GM12878 (cell line): ENCODE results near the gene STAT4. TPM values are rescaled to one million over a fixed set of nuclear protein-coding genes. Genes with fewer than 3 reads are reported as not detected.
A peak's percentile ranks its signal among the peaks of the same experiment; 100 is the strongest.

Source experiments
- ATAC-seq: fragments of 200-7000 bp; cut with Tn5 transposase; 3 replicates; pipeline ENCODE4 v1.9.1; 2020; ENCODE audit warnings: mild to moderate bottlenecking, moderate library complexity
- BruUV-seq: library from RNA; stranded (reverse); fragments of 400-500 nt; replicated peaks from 2 replicates; lab custom pipeline; 2021; lab: Mats Ljungman, UMichigan
- CTCF ChIA-PET: fragments of 300-600 bp; sonication (Branson Sonifier 250); formaldehyde crosslinking; extraction: SDS; loops from one replicate; lab custom pipeline; 2021; ENCODE audit warnings: inconsistent platforms; lab: Yijun Ruan, JAX
- POLR2A ChIA-PET: fragments of 350-600 bp; formaldehyde crosslinking; extraction: SDS; loops from one replicate; lab custom pipeline; 2021; ENCODE audit warnings: inconsistent platforms; lab: Charles Lee
- RAD21 ChIA-PET: fragments of 300-600 bp; sonication (Branson Sonifier 250); formaldehyde crosslinking; loops from one replicate; lab custom pipeline; 2023; ENCODE audit warnings: antibody characterized with exemption; ENCODE audit not compliant: unreplicated experiment; lab: Charles Lee
- SMC1A ChIA-PET: fragments of 300-600 bp; sonication (Branson Sonifier 250); formaldehyde crosslinking; loops from one replicate; lab custom pipeline; 2023; ENCODE audit not compliant: unreplicated experiment, uncharacterized antibody; lab: Charles Lee
- DNase-seq: peaks from one replicate; pipeline ENCODE4 v3.0.0-alpha.2; 2011; ENCODE audit warnings: low read depth, low spot score
- FAIRE-seq: peaks from 3 replicates; lab custom pipeline; 2011; peaks lifted over from hg19 to GRCh38; lab: Jason Lieb, UNC
- H2AFZ ChIP-seq: 2 replicates; pipeline ENCODE4 v1.6.0; 2011; ENCODE audit warnings: low read depth, low read length, control low read depth; ENCODE audit not compliant: control insufficient read depth
- H3K27ac ChIP-seq: 2 replicates; pipeline ENCODE4 v1.5.1; 2011; ENCODE audit warnings: control low read depth; ENCODE audit not compliant: control insufficient read depth, insufficient read depth
- H3K27me3 ChIP-seq, 2 experiments: replicated peaks in 1 of 2; 2 replicates each; pipeline versions ENCODE4 v1.6.0 to v1.6.1; 2011; ENCODE audit warnings: low read length in 1 of 2; ENCODE audit not compliant: control insufficient read depth in 2 of 2, insufficient read depth in 2 of 2
- H3K36me3 ChIP-seq, 2 experiments: 2 replicates each; pipeline ENCODE4 v1.5.1; 2011; ENCODE audit warnings: low read length in 1 of 2; ENCODE audit not compliant: control insufficient read depth in 2 of 2, insufficient read depth in 2 of 2
- H3K4me1 ChIP-seq: 2 replicates; pipeline ENCODE4 v1.6.1; 2011; ENCODE audit warnings: mild to moderate bottlenecking, low read length, moderate library complexity, mixed read lengths; ENCODE audit not compliant: control insufficient read depth, insufficient read depth
- H3K4me2 ChIP-seq: 2 replicates; pipeline ENCODE4 v1.6.0; 2011; ENCODE audit warnings: control low read depth; ENCODE audit not compliant: control insufficient read depth, insufficient read depth
- H3K4me3 ChIP-seq: fragments of 200-600 bp; sonication (generic); 2 replicates; pipeline ENCODE4 v1.5.1; 2016
- H3K79me2 ChIP-seq: 2 replicates; pipeline ENCODE4 v1.6.0; 2011; ENCODE audit warnings: low read length; ENCODE audit not compliant: control insufficient read depth, insufficient read depth
- H3K9ac ChIP-seq: 2 replicates; pipeline ENCODE4 v1.8.0; 2011; ENCODE audit warnings: low read length, control low read depth, mixed read lengths; ENCODE audit not compliant: control insufficient read depth, insufficient read depth
- H3K9me3 ChIP-seq: replicated peaks from 3 replicates; pipeline ENCODE4 v1.5.1; 2011; ENCODE audit warnings: mild to moderate bottlenecking, low read length; ENCODE audit not compliant: control insufficient read depth, insufficient read depth
- H4K20me1 ChIP-seq: 2 replicates; pipeline ENCODE4 v1.6.0; 2011; ENCODE audit not compliant: control insufficient read depth, insufficient read depth
- ATF7 ChIP-seq: fragments of 450-650 bp; IDR thresholded peaks from 2 replicates; pipeline ENCODE4 v1.6.1; 2016; ENCODE audit warnings: low read depth, mild to moderate bottlenecking
- CTCF ChIP-seq, 3 experiments: IDR thresholded peaks in 2 of 3; conservative IDR thresholded peaks in 1 of 3; 2 replicates each; pipeline ENCODE4 v1.5.1; 2011; ENCODE audit warnings: low read depth in 3 of 3, low read length in 3 of 3, mild to moderate bottlenecking in 3 of 3, control low read depth in 2 of 3, moderate library complexity in 2 of 3, inconsistent platforms in 1 of 3, mixed read lengths in 1 of 3; ENCODE audit not compliant: control insufficient read depth in 2 of 3, insufficient read depth in 1 of 3; ENCODE audit errors: extremely low read depth in 1 of 3
- HDAC6 ChIP-seq: fragments of 200-600 bp; sonication (generic); IDR thresholded peaks from one replicate; pipeline ENCODE4 v1.8.0; 2017; ENCODE audit warnings: antibody characterized with exemption; ENCODE audit not compliant: unreplicated experiment
- MLLT1 ChIP-seq: fragments of 450-650 bp; IDR thresholded peaks from 2 replicates; pipeline ENCODE4 v1.6.1; 2016; ENCODE audit warnings: mild to moderate bottlenecking
- MTA2 ChIP-seq: fragments of 450-650 bp; IDR thresholded peaks from 2 replicates; pipeline ENCODE4 v1.6.1; 2016; ENCODE audit warnings: low read depth, mild to moderate bottlenecking, moderate library complexity
- NFYA ChIP-seq: IDR thresholded peaks from 2 replicates; pipeline ENCODE4 v1.6.1; 2011; ENCODE audit warnings: low read depth, mild to moderate bottlenecking, low read length, improper control_type of control experiment, borderline replicate concordance
- POLR2A ChIP-seq: IDR thresholded peaks from 2 replicates; pipeline ENCODE4 v1.6.1; 2011; ENCODE audit warnings: low read depth, mild to moderate bottlenecking, low read length
- POLR2AphosphoS5 ChIP-seq: IDR thresholded peaks from 2 replicates; pipeline ENCODE4 v1.6.1; 2011; ENCODE audit warnings: mild to moderate bottlenecking, low read length, inconsistent platforms
- REST ChIP-seq: IDR thresholded peaks from 2 replicates; pipeline ENCODE4 v1.6.1; 2012; ENCODE audit warnings: mild to moderate bottlenecking, low read depth, low read length
- RUNX3 ChIP-seq: IDR thresholded peaks from 2 replicates; pipeline ENCODE4 v1.6.1; 2012; ENCODE audit warnings: low read length, inconsistent platforms
- TCF3 ChIP-seq: IDR thresholded peaks from 2 replicates; pipeline ENCODE4 v1.6.1; 2012; ENCODE audit warnings: low read depth, mild to moderate bottlenecking, low read length, borderline replicate concordance; ENCODE audit not compliant: insufficient read depth
- ZBED1 ChIP-seq: IDR thresholded peaks from 2 replicates; pipeline ENCODE4 v1.6.1; 2016; ENCODE audit warnings: borderline replicate concordance
- ZNF24 ChIP-seq: fragments of 450-650 bp; IDR thresholded peaks from 2 replicates; pipeline ENCODE4 v1.6.1; 2017; ENCODE audit warnings: antibody characterized with exemption, mild to moderate bottlenecking
- WGBS: methylation state at CpG from one replicate; pipeline ENCODE4 v1.1.6; 2016; ENCODE audit warnings: low lambda C conversion rate; ENCODE audit not compliant: insufficient replicate concordance, insufficient coverage; ENCODE audit errors: missing lambda C conversion rate; 5-methylcytosine and 5-hydroxymethylcytosine counted together
- in situ Hi-C: fragments of 300-500 bp; cut with MboI; formaldehyde crosslinking; loops from 9 replicates; pipeline ENCODE4 v1.14.3; 2018; ENCODE audit warnings: mixed read lengths
- intact Hi-C: fragments of 100-400 bp; cut with micrococcal nuclease; formaldehyde crosslinking; loops from one replicate; pipeline ENCODE4 v1.14.2; 2022; ENCODE audit not compliant: unreplicated experiment
- polyA plus RNA-seq, 11 experiments: library from polyadenylated mRNA; depleted of rRNA in 4 of 11; unstranded in 6 of 11; stranded (reverse) in 5 of 11; fragments of >200 nt; fragmentation: Nextera tagmentation in 4 of 11; fragmentation: Illumina TruSeq in 1 of 11; extraction: Ambion mirVana in 4 of 11; extraction: Trizol in 1 of 11; gene quantifications; 1 replicate in 1 of 11; 2 replicates in 10 of 11; pipeline versions ENCODE4 v1.2.1 to v1.2.3, GENCODE V29; 2011 to 2016; ENCODE audit warnings: inconsistent platforms in 2 of 11, missing spikeins in 2 of 11, low read depth in 1 of 11
- total RNA-seq, 4 experiments: library from RNA; depleted of rRNA in 3 of 4; stranded (reverse); fragments of >200 nt in 3 of 4; fragmentation: Illumina TruSeq in 1 of 4; extraction: Trizol in 1 of 4; gene quantifications; 2 replicates each; pipeline versions ENCODE4 v1.2.1 to v1.2.3, GENCODE V29; 2013 to 2021

The STAT4 gene
- total and polyA plus RNA-seq, 10 of the 15 experiments (the other 5 are each of a cell fraction or from before 2014, with no cell fraction given), result 3.1 to 9.3 (median 7.1) TPM

GRCh38 chr2:190986221-190986953 lies 164.4 kb downstream of the STAT4 start:
- peaks cover 46 to 85% of the 10 kb centered on the region in 2 experiments for H3K36me3 ChIP-seq
- ATAC-seq, result no peak
- SMC1A ChIA-PET, result interaction anchor here (1.2 kb wide), 1 partner anchor 21 kb away, joined by 6 read pairs; no protein-coding TSS in a partner anchor
- FAIRE-seq, result no peak
- RAD21 ChIA-PET, result no interaction called here
- H3K9me3 ChIP-seq, result no peaks in the 10 kb centered on the region
- peaks cover 9% of the 10 kb centered on the region for H4K20me1 ChIP-seq
- in situ Hi-C loops, result no loop called here
- no peak overlapping the region for H3K4me3 ChIP-seq
- peaks cover 1% of the 10 kb centered on the region for H3K79me2 ChIP-seq
- intact Hi-C loops, result no loop called here
- TF ChIP-seq POLR2AphosphoS5, result 0 out of 2 replicates have a peak, but pooled peaks have one; percentile 63
- no peak for TF ChIP-seq ZBED1
- no peak for TF ChIP-seq REST
- no peak for TF ChIP-seq MTA2
- TF ChIP-seq MLLT1, result no peak
- TF ChIP-seq CTCF (IDR thresholded peaks at IDR 0.05 in 2 of 3, conservative IDR thresholded peaks at IDR 0.05 in 1 of 3; ENCODE audit: control insufficient read depth in 2 of 3, extremely low read depth in 1 of 3, insufficient read depth in 1 of 3, low read depth in 3 of 3, low read length in 3 of 3), result no peak
- no peak for TF ChIP-seq ZNF24
- TF ChIP-seq RUNX3, result no peak
- peak; percentile 42; the same call in 1 of the 2 replicates for TF ChIP-seq POLR2A
- no peak for TF ChIP-seq HDAC6
- TF ChIP-seq ATF7, result no peak
- TF ChIP-seq NFYA, result no peak
- TF ChIP-seq TCF3, result no peak
- TF ChIP-seq, all 136 proteins: peak for 2
- POLR2A ChIA-PET, result interaction anchor here (1.3 kb wide), 1 partner anchor 16 kb away, joined by 3 read pairs; no protein-coding TSS in a partner anchor
- Histone ChIP-seq H3K27ac (no peak overlapping the region), H3K9ac (no peak overlapping the region), H3K4me1 (no peaks in the 10 kb centered on the region), H3K27me3 (no peaks in the 10 kb centered on the region), H3K4me2 (no peak overlapping the region), H2AFZ (no peak overlapping the region)
- no TSS peak for BruUV-seq
- DNase-seq, result no peak
- WGBS, result 90% methylated on average over 13 of the region's 13 CpGs
- CTCF ChIA-PET, result interaction anchor here (0.5 to 1.1 kb wide), 2 partner anchors 136 to 515 kb away, joined by 3 to 5 read pairs; no protein-coding TSS in a partner anchor
